RCC 7860 (cell line): ENCODE results near the gene SOCS3.

ENCODE experiments used
- DNase-seq: peaks from one replicate; pipeline ENCODE4 v3.0.0-alpha.2; 2015; ENCODE audit warnings: low spot score
- FAIRE-seq: peaks from 2 replicates; lab custom pipeline; 2012; peaks lifted over from hg19 to GRCh38; lab: Jason Lieb, UNC

Gene SOCS3

DNA sequence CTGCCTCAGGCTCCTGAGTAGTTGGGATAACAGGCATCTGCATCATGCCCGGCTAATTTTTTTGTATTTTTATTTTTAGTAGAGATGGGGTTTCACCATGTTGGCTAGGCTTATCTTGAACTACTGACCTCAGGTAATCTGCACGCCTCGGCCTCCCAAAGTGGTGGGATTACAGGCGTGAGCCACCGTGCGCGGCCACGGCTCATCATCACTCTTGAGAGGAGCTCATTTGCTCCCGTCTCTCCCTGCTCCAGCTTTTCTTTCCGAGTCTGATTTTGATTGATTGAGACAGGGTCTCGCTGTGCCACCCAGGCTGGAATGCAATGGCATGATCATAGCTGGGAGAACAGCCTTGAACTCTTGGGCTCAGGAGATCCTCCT, 31.2 kb upstream of the SOCS3 start:
- no peak for DNase-seq
- FAIRE-seq, result no peak

DNA sequence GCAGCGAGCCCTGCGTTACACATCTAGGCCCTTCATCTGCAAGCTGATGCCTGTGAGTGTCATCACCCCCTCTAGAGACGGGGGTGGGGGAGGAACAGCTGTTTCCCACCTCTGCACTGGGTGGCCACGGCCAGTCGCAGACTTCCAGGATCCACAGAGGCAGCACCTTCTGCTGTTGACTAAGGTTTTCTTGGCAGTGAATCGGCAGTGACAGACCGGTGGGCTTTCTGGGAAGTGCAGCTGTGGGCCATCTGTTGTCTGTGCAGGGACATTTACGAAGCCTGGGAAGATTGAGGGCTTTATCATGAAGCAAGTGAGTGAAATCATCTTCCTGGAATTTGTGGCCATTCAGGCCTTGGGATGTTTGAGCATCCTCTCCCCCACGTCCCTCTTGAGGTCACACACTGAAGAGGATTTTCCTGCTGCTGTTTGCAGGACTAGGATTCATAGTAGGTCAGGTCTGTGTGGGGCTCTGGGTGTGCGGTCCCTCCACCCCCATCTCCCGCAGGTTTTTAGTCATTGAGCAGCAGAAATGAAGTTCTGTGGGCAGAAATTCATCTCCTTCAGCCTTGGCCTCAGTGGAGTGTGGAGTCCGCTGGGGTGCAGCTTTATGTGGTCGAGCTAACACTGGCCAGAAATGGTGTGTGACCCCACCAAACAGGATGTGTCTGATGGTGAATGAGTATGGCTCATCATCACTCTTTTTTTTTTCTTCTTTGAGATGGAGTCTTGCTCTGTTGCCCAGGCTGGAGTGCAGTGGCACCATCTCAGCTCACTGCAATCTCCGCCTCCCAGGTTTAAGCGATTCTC, 30.6 kb upstream of the SOCS3 start:
- FAIRE-seq, result peak; percentile 95
- DNase-seq, result peak; percentile 99

DNA sequence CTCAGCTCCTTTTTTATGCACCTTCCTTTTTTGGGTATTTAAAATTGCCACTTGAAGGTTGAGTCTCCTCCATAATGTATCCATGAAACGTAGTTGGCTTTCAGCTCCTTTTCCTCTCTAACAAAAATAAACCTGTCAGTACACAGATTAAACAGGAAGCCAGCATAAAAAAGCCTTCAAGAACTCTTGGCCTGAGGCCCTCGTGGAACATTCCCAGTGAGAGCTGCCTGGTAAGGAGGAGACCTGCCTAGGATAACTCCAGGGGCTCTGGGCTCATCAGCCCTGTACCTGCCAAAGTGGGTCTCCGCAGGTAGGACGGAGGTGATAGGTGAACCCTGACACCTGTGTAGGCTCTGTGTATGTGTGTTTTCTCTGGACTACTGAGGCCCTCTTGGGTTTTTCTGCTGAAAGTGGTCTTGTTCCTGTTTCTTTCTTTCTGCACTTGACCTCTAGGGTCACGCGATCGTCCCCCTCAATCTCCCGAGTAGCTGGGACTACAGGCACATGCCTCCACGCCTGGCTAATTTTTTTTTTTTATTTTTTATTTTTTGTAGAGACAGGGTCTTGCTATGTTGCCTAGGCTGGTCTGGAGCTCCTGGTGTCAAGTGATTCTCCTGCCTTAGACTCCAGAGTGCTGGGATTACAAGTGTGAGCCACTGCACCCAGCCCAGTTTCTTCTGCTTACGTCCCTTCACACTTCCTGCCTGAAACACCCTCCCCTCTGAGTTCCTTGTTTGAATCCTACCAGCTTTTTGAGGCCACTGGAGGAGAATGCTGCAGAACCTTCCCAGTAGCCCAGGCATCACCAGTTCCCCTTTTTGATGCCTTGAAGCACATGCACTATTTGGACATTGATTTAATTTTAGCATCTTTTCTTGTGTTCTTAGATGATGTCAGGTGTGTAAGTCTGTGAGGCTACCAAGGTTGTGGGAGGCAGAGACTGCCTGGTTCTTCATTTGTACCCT, 28.4 kb upstream of the SOCS3 start:
- FAIRE-seq (no peak), DNase-seq (no peak)

DNA sequence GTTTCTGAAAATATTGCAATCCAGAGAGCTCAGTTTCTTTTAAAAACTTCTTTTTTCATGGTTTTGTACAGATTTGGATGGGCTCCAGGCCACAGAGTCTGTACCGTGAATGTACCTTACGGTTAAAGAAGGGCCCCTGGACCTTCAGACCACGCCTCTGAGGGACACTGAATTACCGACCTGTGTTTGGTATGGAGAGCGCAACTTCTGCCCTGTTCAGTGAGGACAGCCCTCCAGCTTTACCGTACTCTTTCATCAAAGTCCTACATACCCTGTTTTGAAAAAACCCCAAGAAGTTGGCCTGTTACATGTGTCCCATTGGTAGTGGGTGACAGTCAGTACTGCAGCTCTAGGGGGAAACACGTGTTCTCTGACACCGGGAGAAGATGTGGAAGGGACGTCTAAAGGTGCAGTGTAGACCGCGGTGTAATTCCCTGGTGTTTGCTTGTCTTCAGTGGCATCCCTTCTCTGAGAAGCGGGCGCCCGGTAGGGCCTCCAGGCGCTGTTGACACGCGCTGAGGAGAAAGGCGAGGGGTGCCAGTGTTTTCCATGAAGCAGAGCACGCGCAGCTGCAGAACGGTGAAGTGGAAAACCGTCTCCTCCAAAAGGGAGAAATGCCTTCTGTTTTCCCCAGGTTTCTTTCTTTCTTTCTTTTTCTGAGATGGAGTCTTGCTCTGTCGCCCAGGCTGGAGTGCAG, 24.8 kb upstream of the SOCS3 start:
- no peak for DNase-seq
- FAIRE-seq, result no peak

DNA sequence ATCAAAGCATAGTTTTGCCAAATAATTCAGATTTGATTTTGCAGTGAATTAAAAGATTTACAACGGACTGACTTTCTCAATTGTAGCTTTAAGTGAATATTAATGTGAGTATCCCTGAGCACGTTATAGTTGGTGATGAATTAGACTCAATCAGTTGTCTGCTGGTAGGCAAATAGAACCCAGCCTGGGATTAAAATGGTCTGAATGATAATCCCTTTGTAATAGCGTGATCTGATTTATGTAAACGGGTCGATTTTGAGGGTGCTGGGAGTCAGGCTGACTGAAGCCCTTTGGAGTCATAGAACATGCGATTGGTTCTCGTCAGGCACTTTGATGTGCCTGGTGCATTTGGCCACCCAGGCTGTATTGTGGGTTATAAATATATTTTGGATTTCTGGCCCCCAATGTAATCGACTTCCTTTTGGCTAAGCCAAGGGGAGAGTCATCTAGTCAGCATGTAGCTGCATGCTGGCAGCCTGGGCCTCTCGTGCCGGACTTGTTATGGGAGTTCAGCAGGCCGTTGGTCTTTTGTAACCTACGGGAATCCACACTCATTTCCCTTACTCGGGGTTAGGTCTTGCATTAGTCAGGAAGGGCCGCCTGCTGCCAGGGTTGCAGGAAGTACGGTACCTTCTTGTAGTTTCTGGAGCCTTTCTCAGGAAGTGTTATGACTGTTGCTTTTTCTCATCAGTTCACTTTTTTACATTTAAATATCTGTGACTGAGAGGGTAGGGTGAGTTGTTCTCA, 24.0 kb upstream of the SOCS3 start:
- FAIRE-seq, result peak; percentile 88

DNA sequence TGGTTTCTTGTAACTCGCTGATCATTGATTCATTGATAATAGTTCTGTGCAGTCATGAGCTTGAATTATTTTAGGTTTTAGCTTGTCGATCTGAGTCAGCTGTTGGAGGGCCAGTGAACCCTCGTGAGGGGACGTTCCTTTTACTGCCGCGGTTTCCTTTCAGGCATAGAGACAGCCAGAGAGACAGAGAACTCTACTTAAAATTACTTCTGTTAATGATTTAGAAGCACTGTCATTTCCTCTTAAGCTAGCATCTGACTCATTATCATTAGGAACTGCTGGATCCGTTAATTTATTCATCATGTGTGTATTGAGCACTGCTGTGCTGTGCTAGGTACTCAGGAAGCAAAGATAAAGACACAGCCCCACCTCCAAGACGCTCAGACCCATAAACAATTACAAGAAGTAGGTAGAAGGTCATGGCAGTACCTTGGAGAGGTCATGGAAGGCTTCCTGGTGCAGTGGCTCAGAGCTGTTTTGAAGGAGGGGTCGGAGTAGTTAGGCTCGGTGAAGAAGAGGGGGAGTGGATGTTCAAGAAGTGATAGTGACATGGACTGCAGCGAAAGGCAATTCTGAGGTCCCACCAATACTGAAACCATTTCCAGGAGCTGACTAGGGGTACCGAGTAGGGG, 21.8 kb upstream of the SOCS3 start:
- peak; percentile 72 for FAIRE-seq
- peak; percentile 76 for DNase-seq

More for the DNA sequence above, 24.0 kb upstream of the SOCS3 start:
- peak; percentile 89 for DNase-seq

DNA sequence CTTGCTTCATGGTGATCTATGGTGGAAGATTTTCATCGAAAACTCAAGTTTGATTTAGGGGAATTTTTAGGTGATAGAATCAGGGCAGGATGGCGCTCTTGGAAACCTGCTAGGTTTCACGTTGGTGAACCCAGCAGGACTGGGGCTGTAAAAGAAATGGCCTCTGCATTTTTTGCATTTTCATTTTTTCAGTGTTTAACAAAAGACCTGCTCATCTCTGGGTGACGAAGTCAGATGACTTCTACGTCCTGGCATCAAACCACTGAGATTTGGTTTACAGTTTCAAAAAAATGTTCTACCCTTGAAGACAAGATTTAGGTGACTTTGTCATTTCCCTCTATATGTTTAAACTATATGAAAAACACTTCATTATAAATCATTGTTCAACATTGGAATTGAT, 20.5 kb upstream of the SOCS3 start:
- no peak for FAIRE-seq
- no peak for DNase-seq

DNA sequence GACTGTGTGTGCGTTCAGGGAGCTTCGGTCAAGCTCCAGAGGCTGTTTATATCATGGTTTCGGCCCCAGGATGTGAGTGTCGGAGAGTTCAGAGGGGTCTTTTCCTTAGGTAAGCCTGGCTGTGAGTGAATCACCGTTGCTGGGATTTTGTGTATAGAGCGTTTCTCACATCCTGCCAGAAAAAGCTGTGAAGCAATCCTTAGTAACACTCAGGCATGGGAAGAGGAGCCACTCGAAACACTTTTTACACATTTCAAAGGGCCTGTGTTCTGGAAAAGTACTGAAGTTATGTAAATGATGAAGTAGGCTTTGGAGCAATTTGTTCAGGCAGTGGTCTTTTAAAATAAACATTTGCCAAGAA, 19.2 kb upstream of the SOCS3 start:
- FAIRE-seq (no peak), DNase-seq (peak; percentile 87)

DNA sequence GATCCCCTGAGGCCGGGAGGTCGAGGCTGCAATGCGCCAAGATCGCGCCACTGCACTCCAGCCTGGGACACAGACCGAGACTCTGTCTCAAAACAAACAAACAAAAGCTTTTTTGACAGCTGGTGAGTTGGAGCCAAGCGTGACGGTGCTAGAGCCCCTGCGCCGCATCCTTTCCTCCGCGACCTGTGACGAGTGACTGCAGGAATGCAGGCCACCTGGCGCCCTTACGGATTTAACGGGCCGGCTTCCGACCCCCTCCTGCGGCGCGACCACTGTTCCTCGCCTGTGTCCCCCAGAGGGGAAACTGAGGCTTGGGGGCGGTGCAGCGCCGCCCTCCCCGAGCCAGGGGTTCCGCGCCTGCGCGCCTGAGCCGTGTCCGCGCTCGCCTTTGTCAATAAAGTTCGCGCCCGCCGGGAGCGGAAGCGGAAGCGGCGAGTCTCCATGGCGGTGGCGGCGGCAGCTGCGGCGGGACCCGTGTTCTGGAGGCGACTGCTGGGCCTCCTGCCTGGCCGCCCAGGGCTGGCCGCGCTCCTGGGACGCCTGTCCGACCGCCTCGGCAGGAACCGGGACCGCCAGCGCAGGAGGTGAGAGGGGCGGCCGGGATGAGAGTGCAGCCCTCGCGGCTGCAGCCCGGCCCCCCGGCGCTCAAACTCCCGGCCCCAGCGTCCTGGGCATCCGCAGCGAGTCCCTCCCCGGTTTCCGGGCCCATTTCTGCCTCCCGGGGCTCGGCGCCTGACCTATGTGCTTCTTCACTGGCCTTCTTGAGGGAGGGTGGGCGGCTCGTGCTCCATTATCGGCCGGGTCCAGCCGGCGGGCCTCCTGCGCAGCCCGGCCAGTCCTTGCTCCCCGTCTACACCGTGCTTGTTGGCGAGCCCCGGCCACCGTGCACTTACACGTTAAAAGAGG, 18.6 kb upstream of the SOCS3 start, which contains the start of gene PGS1:
Gene PGS1, plus strand, starts transcription at position 425 of the 906 bp plus-strand sequence. Its CDS starts 17 bp downstream, at position 442.
- FAIRE-seq (no peak), DNase-seq (peak; percentile 66)

DNA sequence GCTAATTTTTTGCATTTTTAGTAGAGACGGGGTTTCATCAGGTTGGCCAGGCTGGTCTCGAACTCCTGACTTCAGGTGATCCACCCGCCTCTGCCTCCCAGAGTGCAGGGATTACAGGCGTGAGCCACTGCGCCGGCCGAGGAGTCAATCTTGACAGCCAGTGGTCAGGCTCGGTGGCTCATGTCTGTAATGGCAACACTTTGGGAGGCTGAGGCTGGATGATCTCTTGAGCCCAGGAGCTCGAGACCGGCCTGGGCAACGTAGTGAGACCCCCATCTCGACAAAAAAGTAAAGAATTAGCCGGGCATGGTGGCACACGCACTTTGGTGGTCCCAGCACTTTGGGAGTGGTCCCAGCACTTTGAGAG, 18.0 kb upstream of the SOCS3 start:
- no peak for FAIRE-seq

DNA sequence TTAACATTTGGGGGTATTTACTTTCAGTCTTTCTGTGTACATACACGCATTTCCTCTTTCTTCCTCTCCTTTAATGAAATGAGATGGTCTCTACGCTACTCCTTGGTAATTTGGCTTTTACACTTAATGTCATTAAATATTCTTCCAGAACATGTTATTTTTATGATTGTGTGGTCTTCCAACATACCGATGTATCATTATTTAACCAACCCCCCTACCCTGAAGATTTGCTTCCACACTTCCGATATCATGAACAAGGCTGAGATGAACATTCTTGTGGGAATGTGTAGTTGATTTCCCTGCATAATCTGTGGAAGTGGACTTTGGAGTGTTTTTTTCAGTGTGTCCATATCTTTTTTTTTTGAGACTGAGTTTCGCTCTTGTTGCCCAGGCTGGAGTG, 16.3 kb upstream of the SOCS3 start:
- FAIRE-seq, result no peak

More for the DNA sequence above, 18.0 kb upstream of the SOCS3 start:
- peak; percentile 25 for DNase-seq

DNA sequence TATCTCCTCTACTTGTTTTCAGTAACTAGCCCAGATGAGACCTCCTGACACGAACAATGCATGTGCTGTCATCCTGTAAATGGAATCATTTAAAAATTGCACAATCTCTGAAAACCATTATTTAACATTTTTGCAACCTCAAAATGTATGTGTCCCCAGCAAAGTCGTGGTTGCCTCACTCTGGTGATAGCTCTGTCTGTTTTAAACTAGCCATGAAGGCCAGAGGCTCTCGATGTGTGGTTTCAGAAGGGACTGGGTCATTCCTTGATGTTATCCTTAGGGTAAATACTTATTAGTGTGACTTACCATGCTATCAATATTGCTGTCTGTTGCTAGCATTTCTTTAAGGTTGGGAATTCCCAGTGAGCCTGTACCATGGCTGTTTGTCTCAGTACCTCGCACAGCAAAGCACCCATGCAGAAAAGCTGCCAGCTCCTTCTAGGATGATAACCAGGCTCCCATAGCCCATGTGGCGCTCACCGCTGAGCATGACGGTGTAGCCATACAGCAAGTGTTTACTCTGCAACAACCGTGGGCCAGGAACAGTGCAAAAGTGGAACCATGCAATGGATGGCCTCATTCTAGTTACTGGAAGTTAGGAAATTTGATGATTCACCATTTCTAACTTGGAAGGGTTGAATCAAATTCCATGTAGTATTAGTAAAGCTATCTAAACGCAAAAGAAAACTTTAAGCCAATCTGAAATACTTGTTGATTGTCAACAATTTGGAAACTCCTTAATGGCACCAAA, 15.7 kb upstream of the SOCS3 start:
- DNase-seq (peak; percentile 98), FAIRE-seq (peak; percentile 95)

More for the DNA sequence above, 16.3 kb upstream of the SOCS3 start:
- DNase-seq, result peak; percentile 37

DNA sequence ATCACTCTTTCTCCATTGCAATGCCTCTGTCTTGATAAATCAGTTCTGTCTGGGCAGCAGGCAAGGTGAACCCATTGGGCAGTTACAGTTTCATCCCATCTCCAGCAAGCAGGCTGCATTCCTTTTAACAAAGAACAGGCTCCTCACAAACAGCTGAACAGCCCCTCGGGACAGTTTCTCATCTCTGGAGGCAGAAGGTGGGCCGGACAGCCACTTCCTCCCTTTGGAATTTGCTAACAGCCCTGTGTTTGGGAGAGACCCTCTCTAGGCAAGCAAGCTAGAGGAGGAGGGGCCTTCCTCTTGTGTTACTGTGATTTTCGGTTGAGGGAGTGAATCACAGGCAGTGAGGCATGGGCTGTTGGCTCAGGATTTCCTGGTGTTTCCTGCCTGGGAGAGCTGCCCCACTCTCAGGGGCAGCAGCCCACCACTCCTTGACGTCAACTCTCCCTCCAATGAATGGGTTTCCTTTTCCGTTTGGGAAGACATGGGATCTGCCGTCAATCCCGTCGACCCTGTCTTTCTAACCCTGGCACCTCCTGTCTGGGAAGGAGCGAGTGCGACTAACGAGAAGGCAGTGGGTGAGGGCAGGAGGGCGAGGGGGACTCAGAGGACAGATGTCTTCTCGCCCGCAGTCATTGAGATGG, 14.9 kb upstream of the SOCS3 start:
- DNase-seq, result peak; percentile 83
- peak; percentile 67 for FAIRE-seq

DNA sequence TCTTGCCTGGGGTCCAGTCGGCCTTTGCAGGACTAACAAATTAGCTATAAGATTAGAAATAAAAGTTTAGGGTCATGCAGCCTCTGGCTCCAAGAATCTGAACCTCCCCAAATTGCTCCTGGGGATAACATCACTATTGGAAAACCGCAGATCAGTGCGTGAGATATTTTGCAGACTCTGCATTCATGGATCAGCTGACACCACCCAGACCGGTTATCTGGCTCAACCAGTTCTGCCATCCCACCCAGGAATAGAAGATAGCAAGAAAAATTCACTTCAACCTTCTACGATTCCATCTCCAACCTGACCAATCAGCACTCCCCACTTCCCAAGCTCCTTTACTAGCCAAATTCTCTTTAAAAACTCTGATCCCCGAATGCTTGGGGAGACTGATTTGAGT, 14.3 kb upstream of the SOCS3 start:
- no peak for FAIRE-seq
- DNase-seq, result no peak

DNA sequence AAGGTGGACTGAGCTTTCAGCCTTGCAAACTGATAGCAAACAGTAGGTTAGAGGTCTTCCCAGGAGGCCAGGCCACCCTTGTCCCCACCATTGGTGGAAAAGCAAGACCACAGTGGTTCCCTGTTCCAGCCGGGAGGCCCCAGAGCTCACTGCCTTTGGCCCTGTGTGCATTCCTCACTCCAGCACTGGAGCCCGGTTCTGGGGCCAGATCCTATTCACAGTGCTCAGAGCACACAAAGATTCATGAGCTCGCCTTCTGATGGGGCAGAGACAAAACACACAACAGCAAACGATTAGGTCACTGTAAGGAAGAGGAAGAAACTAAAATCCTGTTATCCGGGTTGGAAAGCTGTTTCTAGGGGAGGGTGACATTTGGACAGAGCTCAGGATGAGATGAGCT, 13.0 kb upstream of the SOCS3 start:
- DNase-seq, result no peak
- FAIRE-seq, result no peak

DNA sequence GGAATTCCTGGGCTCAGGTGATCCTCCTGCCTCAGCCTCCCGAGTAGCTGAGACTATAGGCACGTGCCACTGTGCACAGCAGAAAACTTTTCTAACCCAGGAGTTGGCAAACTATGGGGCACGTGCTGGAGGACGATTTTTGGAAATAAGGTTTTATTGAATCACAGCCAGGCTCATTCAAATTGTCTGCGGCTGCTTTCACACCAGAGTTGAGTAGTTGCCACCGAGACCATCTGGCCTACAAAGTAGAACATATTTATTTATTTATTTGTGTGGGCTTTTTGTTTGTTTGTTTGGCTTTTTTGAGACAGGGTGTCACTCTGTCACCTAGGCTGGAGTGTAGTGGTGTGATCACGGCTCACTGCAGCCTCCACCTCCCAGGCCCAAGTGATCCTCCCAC, 11.2 kb upstream of the SOCS3 start:
- DNase-seq, result no peak
- FAIRE-seq, result no peak

DNA sequence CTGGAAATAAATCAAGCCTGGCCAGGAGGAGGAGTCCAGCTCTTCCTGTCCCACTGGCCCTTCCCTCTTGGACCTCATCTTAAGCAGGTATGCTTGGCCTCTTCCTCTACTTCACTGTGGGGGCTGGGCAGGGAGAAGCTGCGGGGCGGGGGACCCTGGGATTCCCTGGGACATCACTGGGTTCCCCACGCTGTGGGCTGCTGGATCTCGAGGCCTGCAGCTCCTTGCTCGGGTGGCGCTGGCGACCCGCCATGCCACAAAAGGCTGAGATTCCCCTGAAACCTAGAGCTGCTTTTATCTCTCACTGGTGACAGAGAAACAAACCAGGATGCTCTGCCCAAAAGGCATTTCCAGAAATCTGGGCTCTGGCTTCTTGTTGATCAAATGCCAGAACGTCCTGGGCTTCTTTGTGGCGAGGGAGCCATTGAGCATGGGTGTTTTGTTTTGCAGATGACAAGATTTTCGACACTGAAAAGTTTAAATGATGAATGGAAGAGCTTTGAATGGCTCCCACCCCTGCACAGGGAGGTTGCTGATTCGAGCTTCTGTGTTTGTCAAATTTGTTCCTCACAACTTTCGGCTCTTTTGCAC, 10.0 kb upstream of the SOCS3 start:
- no peak for FAIRE-seq
- no peak for DNase-seq
